Measurements from ENCODE around the gene NSL1. TPM values are rescaled to one million over a fixed set of nuclear protein-coding genes. Genes with fewer than 3 reads are reported as not detected.

The NSL1 gene
- total and polyA plus RNA-seq, 9 of the 15 experiments (the other 6 are each of a cell fraction or from before 2014, with no cell fraction given) = 53.5 to 108 (median 59.1) TPM

- TF ChIP-seq TFE3 (CRISPR knock-in tag; IDR thresholded peaks at IDR 0.05) (no peak), NCOA1 (IDR thresholded peaks at IDR 0.05; ENCODE audit: low read depth) (no peak), SIRT6 (IDR thresholded peaks at IDR 0.05; ENCODE audit: low read depth, low read length) (no peak), BCL6 (CRISPR knock-in tag; IDR thresholded peaks at IDR 0.05) (peak; percentile 53; the same call in 1 of the 2 replicates), DMBX1 (CRISPR knock-in tag; IDR thresholded peaks at IDR 0.05; ENCODE audit: borderline replicate concordance) (0 out of 2 replicates have a peak, but pooled peaks have one; percentile 31), XRCC3 (IDR thresholded peaks at IDR 0.05) (no peak), FIP1L1 (IDR thresholded peaks at IDR 0.05; ENCODE audit: low read depth, low read length, poor library complexity, severe bottlenecking) (no peak), ARID3A (IDR thresholded peaks at IDR 0.05; ENCODE audit: borderline replicate concordance, low read depth, low read length) (no peak), CXXC5 (CRISPR knock-in tag; IDR thresholded peaks at IDR 0.05) (peak; percentile 40; the same call in 1 of the 2 replicates), TOE1 (IDR thresholded peaks at IDR 0.05; ENCODE audit: borderline replicate concordance) (no peak), TOE1 (CRISPR knock-in tag; IDR thresholded peaks at IDR 0.05; ENCODE audit: borderline replicate concordance, low read depth) (no peak), BACH1 (tag; IDR thresholded peaks at IDR 0.05) (no peak), CREB1 (IDR thresholded peaks at IDR 0.05) (no peak), CREB1 (CRISPR knock-in tag; IDR thresholded peaks at IDR 0.05) (no peak), ZNF165 (CRISPR knock-in tag; IDR thresholded peaks at IDR 0.05; ENCODE audit: borderline replicate concordance) (no peak), ZNF79 (CRISPR knock-in tag; IDR thresholded peaks at IDR 0.05; ENCODE audit: low read depth) (peak; percentile 15; the same call in 1 of the 2 replicates)
- TF ChIP-seq, protein P1, sequence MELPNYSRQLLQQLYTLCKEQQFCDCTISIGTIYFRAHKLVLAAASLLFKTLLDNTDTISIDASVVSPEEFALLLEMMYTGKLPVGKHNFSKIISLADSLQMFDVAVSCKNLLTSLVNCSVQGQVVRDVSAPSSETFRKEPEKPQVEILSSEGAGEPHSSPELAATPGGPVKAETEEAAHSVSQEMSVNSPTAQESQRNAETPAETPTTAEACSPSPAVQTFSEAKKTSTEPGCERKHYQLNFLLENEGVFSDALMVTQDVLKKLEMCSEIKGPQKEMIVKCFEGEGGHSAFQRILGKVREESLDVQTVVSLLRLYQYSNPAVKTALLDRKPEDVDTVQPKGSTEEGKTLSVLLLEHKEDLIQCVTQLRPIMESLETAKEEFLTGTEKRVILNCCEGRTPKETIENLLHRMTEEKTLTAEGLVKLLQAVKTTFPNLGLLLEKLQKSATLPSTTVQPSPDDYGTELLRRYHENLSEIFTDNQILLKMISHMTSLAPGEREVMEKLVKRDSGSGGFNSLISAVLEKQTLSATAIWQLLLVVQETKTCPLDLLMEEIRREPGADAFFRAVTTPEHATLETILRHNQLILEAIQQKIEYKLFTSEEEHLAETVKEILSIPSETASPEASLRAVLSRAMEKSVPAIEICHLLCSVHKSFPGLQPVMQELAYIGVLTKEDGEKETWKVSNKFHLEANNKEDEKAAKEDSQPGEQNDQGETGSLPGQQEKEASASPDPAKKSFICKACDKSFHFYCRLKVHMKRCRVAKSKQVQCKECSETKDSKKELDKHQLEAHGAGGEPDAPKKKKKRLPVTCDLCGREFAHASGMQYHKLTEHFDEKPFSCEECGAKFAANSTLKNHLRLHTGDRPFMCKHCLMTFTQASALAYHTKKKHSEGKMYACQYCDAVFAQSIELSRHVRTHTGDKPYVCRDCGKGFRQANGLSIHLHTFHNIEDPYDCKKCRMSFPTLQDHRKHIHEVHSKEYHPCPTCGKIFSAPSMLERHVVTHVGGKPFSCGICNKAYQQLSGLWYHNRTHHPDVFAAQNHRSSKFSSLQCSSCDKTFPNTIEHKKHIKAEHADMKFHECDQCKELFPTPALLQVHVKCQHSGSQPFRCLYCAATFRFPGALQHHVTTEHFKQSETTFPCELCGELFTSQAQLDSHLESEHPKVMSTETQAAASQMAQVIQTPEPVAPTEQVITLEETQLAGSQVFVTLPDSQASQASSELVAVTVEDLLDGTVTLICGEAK (IDR thresholded peaks at IDR 0.05) = 0 out of 2 replicates have a peak, but pooled peaks have one; percentile 57
- TF ChIP-seq, protein P1 (CRISPR knock-in tag; IDR thresholded peaks at IDR 0.05) = no peak
These were observed 108.2 kb downstream of the NSL1 start (continued) for GRCh38 chr1:212683357-212683722.

Measured in K562 (cell line).